Stomach smooth muscle (tissue), 2 donors: Measurements from ENCODE around the gene PPP1R36.
"Not testable (repeated sequence)": the region's sequence is repeated elsewhere in the genome, so short reads cannot be mapped to it uniquely, and the experiment has no call there.

ENCODE experiments used
- H3K27ac ChIP-seq: one replicate; pipeline ENCODE4 v1.7.0; 2013; ENCODE audit warnings: mild to moderate bottlenecking, low read length, inconsistent platforms
- H3K27me3 ChIP-seq, 2 donors: one replicate each; pipeline ENCODE4 v1.7.0; 2013; ENCODE audit warnings: low read length in 2 of 2; ENCODE audit not compliant: insufficient read depth in 2 of 2, control insufficient read depth in 1 of 2
- H3K36me3 ChIP-seq, 2 donors: one replicate each; pipeline ENCODE4 v1.7.0; 2013; ENCODE audit warnings: low read length in 2 of 2; ENCODE audit not compliant: control insufficient read depth in 2 of 2, insufficient read depth in 2 of 2
- H3K4me1 ChIP-seq: one replicate; pipeline ENCODE4 v1.7.0; 2013; ENCODE audit warnings: low read length; ENCODE audit not compliant: control insufficient read depth, insufficient read depth
- H3K4me3 ChIP-seq, 2 donors: one replicate each; pipeline ENCODE4 v1.7.0; 2013; ENCODE audit warnings: low read length in 2 of 2
- H3K9ac ChIP-seq, 2 donors: one replicate each; pipeline ENCODE4 v1.7.0; 2013; ENCODE audit warnings: low read length in 2 of 2, mild to moderate bottlenecking in 1 of 2
- H3K9me3 ChIP-seq, 2 donors: one replicate each; pipeline ENCODE4 v1.7.0; 2013; ENCODE audit warnings: low read length in 2 of 2; ENCODE audit not compliant: control insufficient read depth in 2 of 2
- donor health status: healthy.
- donor health status: Pancreatic carcinoma.

PPP1R36 gene

DNA sequence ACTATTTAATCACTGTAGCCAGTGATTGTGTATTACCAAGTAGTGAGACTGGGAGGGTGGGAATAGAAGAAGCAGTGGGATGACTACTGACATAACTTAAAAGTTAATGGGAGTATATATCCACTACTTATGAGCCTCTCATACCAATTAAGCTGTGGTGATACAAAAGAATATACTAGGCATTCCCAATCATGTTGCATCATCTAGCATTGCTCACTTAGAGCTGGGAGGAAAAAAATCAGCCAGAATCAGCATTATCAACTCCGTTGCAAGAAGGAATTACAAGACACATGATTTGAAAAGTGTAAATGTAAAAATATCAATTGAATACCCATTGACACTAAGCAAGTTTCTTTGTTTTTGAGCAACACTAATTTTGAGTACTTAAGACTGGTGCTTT lies 745 bp upstream of the PPP1R36 start:
- no peaks in the 10 kb centered on the region for H3K9me3 ChIP-seq
- peaks cover 0 to 3% of the 10 kb centered on the region in 2 donors for H3K27me3 ChIP-seq
- H3K36me3 ChIP-seq, result no peaks in the 10 kb centered on the region
- no peak overlapping the region for H3K9ac ChIP-seq
- peaks cover 7% of the 10 kb centered on the region for H3K4me1 ChIP-seq
- no peak overlapping the region for H3K27ac ChIP-seq
- no peak overlapping the region for H3K4me3 ChIP-seq

DNA sequence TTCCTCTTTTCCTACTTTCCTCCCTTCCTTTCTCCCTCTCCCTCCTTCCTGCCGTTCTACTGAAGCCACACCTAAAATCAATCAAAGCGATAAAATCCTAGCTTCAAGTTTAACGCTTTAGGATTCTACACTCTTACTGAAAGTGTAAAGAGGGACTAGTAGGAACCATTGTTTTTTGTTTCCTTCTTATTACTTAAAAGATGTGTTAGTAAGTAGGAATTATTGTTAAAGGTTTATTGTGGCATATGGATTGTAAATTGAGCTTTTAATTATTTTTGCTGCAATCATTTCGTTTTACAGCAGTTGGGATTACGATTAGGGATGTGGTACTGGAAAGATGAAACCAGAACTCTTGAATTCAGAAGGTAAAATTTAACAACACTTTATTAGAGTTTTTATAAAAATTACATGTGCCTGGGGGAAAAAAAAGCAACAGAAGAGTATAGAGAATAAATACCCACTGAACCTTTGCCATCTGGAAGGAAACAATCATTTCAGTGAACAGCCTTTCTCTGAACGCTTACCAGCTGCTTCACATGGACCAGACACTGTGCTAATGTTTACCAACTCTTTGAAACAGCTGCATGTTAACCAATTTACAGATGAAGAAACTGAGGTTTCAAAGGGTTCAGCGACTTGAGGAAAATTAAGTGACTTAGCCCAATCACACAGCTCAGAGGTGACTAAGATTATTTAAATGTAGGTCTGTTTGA lies 1.0 kb downstream of the PPP1R36 start:
- Histone ChIP-seq H3K36me3 (no peaks in the 10 kb centered on the region), H3K4me1 (peaks cover 7% of the 10 kb centered on the region), H3K4me3 (no peak overlapping the region), H3K9me3 (no peaks in the 10 kb centered on the region), H3K27ac (no peak overlapping the region), H3K9ac (no peak overlapping the region), H3K27me3 (peaks cover 0 to 3% of the 10 kb centered on the region in 2 donors)

DNA sequence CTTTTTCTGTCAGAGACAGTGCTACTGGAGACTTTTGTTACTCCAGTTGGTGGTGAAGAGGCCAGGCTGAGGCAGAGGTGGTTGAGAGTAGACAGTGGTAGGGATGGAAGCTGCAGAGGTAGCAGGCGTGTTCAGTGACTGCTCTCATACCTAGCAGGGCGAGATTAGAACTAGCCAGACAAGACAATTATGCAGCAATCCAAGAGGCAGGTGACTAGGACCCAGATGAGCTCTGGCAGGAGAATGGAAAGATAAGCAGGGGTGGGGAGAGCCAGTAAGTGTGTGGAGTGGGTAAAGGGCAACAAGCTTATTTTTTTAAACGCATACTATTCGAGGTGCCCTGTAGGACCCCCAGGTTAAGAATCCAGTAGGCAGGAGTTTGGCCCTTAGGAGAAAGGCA lies 4.8 kb downstream of the PPP1R36 start:
- Histone ChIP-seq H3K9me3 (no peaks in the 10 kb centered on the region), H3K4me1 (peaks cover 7% of the 10 kb centered on the region), H3K36me3 (no peaks in the 10 kb centered on the region), H3K27ac (no peak overlapping the region), H3K4me3 (no peak overlapping the region), H3K27me3 (peaks cover 0 to 3% of the 10 kb centered on the region in 2 donors), H3K9ac (no peak overlapping the region)

DNA sequence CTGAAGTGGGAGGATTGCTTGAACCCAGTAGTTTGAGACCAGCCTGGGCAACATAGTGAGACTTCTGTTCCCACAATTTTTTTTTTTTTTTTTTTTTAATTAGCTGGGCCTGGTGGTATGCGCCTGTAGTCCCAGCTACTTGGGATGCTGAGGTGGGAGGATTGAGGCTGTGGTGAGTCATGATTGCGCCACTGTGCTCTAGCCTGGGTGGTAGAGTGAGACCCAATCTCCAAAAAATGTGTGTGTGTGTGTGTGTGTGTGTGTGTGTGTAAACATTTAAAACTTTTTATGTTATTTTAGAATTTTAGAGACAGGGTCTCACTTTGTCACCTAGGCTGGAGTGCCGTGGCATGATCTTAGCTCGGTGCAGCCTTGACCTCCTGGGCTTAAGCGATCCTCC lies 6.8 kb downstream of the PPP1R36 start:
- Histone ChIP-seq H3K4me3 (no peak overlapping the region), H3K36me3 (no peaks in the 10 kb centered on the region), H3K9ac (no peak overlapping the region), H3K4me1 (no peaks in the 10 kb centered on the region), H3K27ac (no peak overlapping the region), H3K27me3 (no peaks in the 10 kb centered on the region), H3K9me3 (no peaks in the 10 kb centered on the region)

DNA sequence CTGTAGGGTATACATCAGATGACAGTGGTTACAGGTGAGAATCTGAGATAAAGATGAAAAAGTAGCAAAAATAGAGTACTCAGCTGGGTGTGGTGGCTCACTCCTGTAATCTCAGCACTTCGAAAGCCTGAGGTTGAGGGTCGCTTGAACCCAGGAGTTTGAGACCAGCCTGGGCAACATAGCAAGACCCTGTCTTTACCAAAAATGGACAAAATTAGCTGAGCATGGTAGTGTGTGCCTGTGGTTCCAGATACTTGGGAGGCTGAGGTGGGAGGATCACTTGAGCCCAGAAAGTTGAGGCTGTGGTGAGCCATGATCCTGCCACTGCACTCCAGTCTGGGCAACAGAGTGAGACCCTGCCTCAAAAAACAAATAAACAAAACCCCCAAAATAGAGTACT lies 8.5 kb downstream of the PPP1R36 start:
- not testable (repeated sequence) for H3K36me3 ChIP-seq, H3K27ac ChIP-seq, H3K4me1 ChIP-seq, H3K27me3 ChIP-seq, H3K4me3 ChIP-seq, H3K9ac ChIP-seq, H3K9me3 ChIP-seq

DNA sequence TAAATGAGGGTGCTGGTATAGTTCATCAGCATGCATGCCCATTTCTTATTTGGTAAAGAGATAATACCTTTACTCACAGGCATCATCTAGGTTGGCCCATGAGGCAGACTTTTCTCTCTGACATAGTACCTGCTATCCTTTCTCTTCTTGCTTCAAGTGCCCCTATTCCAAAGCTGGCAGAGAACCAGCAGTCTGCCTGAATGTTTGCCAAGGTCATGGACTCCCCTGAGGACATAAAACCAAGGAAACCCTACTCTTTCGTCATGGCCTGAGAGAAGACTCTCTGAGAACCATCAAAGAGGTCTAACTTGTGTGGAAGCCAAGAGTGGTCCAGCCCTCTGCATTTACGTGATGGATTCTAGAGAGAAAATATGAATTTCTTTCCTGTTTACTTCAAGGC lies 11.9 kb downstream of the PPP1R36 start:
- no peaks in the 10 kb centered on the region for H3K36me3 ChIP-seq
- H3K9me3 ChIP-seq, result no peaks in the 10 kb centered on the region
- H3K27me3 ChIP-seq, result no peaks in the 10 kb centered on the region
- no peak overlapping the region for H3K27ac ChIP-seq
- H3K9ac ChIP-seq, result no peak overlapping the region
- H3K4me1 ChIP-seq, result peaks cover 4% of the 10 kb centered on the region
- no peak overlapping the region for H3K4me3 ChIP-seq

DNA sequence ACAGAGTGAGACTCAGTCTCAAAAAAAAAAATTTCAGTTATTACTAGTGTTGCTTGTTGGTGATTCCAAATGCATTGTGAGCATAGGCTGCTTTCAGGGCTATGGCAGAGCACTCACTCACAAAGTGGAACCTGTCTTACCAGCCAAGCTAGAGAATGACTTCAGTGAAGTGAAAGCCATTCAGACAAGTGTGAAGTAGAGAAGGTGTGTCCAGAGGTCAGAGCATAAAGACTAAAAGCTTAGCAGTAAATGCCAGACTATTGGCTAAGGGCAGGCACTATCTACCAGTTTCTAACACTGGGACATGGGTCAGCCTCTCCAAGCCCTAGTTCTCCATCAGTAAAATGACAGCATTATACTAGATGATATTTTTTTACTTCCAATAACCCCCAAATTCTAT lies 12.7 kb downstream of the PPP1R36 start:
- Histone ChIP-seq H3K27me3 (no peaks in the 10 kb centered on the region), H3K4me1 (peaks cover 8% of the 10 kb centered on the region), H3K27ac (no peak overlapping the region), H3K4me3 (no peak overlapping the region), H3K9me3 (no peaks in the 10 kb centered on the region), H3K9ac (no peak overlapping the region), H3K36me3 (no peaks in the 10 kb centered on the region)

DNA sequence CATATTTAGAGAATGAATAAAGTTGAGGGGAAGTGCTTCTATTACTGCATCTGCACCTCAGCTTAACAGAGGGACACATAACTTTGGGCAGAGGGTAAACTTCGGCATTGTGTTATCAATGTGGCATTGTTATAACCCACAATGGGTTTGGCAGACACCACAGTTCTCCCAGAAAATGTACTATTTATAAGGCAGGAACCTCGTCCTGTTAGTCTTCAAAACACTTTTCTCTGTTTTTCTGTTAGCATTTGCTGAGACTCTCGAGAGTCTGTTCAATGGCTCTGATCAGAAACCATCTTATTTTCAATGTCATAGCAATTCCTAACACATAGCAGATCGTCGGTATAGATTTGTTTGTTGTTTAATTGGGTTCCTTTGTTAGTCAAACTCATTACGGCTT lies 13.9 kb downstream of the PPP1R36 start:
- H3K27me3 ChIP-seq, result no peaks in the 10 kb centered on the region
- no peak overlapping the region for H3K4me3 ChIP-seq
- peaks cover 8% of the 10 kb centered on the region for H3K4me1 ChIP-seq
- no peak overlapping the region for H3K9ac ChIP-seq
- no peaks in the 10 kb centered on the region for H3K9me3 ChIP-seq
- no peaks in the 10 kb centered on the region for H3K36me3 ChIP-seq
- H3K27ac ChIP-seq, result no peak overlapping the region

DNA sequence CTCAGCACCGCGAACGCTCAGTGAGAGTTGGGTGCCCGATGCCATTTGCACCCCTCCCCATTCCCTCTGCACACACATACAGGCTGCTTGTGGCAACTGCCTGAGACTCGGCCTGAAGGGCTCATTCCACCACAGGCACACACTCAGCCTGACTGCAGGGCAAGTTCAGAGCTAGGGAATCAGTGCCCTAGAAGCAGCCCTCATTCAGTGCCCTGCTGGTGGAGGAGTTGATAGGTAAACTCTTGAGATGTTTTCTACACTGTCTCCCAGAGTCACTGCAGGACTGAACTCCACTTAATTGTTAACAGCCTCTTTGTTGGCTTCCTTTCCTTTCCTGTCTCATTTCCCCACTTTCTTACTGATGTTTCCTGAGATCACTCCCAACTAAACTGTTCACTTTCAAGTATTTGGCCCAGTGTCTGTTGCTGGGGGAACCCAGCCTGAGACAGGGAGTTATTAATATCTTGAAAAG lies 16.9 kb downstream of the PPP1R36 start:
- H3K4me3 ChIP-seq, result peak overlapping the region; percentile 22 to 31
- peak overlapping the region in 1 of 2 donors; percentile 33 for H3K9ac ChIP-seq
- peaks cover 15% of the 10 kb centered on the region for H3K4me1 ChIP-seq

DNA sequence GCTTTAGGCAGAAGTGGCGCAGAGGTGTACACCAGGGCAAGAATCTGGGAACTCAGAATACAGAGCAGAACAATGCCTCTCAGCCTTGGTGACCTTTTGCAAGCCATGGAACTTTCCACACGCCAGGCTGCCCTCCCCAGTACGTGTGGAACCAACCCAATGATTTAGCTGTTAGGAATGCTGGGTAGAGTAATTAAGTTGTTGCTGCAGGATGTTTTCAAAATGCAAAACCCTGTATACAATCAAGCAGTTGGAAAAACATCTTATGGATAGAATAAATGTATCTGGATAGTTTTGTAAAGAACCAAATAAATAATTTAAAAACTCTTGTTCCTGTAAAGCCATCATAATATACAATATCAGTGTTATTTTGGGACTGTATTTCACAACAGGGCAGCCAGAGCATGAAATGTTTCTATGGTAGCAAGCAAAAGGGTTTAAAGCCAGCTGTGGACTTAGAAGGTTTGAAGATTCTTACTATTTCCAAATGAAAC lies 19.4 kb downstream of the PPP1R36 start:
- H3K27ac ChIP-seq, result peak overlapping the region; percentile 53
- H3K36me3 ChIP-seq, result no peaks in the 10 kb centered on the region
- no peak overlapping the region for H3K9ac ChIP-seq

More for the DNA sequence above, 16.9 kb downstream of the PPP1R36 start:
- H3K9me3 ChIP-seq, result no peaks in the 10 kb centered on the region
- no peaks in the 10 kb centered on the region for H3K36me3 ChIP-seq
- H3K27me3 ChIP-seq, result no peaks in the 10 kb centered on the region
- H3K27ac ChIP-seq, result peak overlapping the region; percentile 76

DNA sequence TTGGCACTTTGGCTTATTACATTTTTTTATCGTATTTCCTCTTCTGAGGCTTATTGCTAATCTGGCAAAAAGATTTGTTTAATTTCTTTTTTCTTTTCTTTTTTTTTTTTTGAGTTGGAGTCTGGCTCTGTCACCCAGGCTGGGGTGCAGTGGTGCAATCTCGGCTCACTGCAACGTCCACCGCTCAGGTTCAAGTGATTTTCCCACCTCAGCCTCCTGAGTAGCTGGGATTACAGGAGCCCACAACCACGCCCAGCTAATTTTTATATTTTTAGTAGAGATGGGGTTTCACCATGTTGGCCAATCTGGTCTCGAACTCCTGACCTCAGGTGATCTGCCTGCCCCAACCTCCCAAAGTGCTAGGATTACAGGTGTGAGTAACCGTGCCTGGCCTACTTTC lies 19.9 kb downstream of the PPP1R36 start:
- peaks cover 34% of the 10 kb centered on the region for H3K4me1 ChIP-seq
- H3K9me3 ChIP-seq, H3K9ac ChIP-seq, H3K27me3 ChIP-seq, H3K36me3 ChIP-seq, H3K4me3 ChIP-seq: not testable (repeated sequence)
- peak overlapping the region; percentile 53 for H3K27ac ChIP-seq

More for the DNA sequence above, 19.4 kb downstream of the PPP1R36 start:
- H3K4me1 ChIP-seq, result peaks cover 31% of the 10 kb centered on the region
- H3K4me3 ChIP-seq, result no peak overlapping the region
- no peaks in the 10 kb centered on the region for H3K27me3 ChIP-seq
- no peaks in the 10 kb centered on the region for H3K9me3 ChIP-seq
